HL-60 (cell line): Measurements from ENCODE around the gene AKAP13.
"Not testable (repeated sequence)": the region's sequence is repeated elsewhere in the genome, so short reads cannot be mapped to it uniquely, and the experiment has no call there.

ENCODE experiments used
- DNase-seq, 2 experiments: peaks; one replicate each; pipeline ENCODE4 v3.0.0-alpha.2; 2010 to 2020; ENCODE audit warnings: low read depth in 1 of 2, low spot score in 1 of 2
- H3K27ac ChIP-seq: fragments of 250-450 bp; sonication (Bioruptor Pico); replicated peaks from 2 replicates; pipeline ENCODE4 v1.5.1; 2020; ENCODE audit warnings: mild to moderate bottlenecking, moderate library complexity
- H3K27me3 ChIP-seq: fragments of 250-450 bp; sonication (Bioruptor Pico); 2 replicates; pipeline ENCODE4 v1.5.1; 2021; ENCODE audit warnings: mild to moderate bottlenecking, moderate library complexity; ENCODE audit not compliant: insufficient read depth, poor library complexity, severe bottlenecking
- H3K4me3 ChIP-seq: replicated peaks from 2 replicates; pipeline ENCODE4 v1.5.1; 2011; ENCODE audit warnings: mild to moderate bottlenecking, control low read depth, low read length; ENCODE audit not compliant: insufficient read depth
- CTCF ChIP-seq: IDR thresholded peaks from one replicate; pipeline ENCODE4 v1.5.1; 2011; ENCODE audit warnings: low read length, control low read depth, inconsistent platforms; ENCODE audit not compliant: insufficient read depth
- GABPA ChIP-seq: IDR thresholded peaks from 2 replicates; pipeline ENCODE4 v1.6.1; 2012; ENCODE audit warnings: low read depth
- POLR2AphosphoS5 ChIP-seq: IDR thresholded peaks from 2 replicates; pipeline ENCODE4 v1.6.1; 2012; ENCODE audit warnings: low read depth
- REST ChIP-seq: IDR thresholded peaks from 2 replicates; pipeline ENCODE4 v1.6.1; 2012; ENCODE audit warnings: low read depth; ENCODE audit not compliant: insufficient replicate concordance
- SPI1 ChIP-seq: IDR thresholded peaks from 2 replicates; pipeline ENCODE4 v1.6.1; 2012; ENCODE audit warnings: low read depth, mild to moderate bottlenecking, borderline replicate concordance

The AKAP13 gene

GRCh38 chr15:85480923-85481322, 100.5 kb downstream of the AKAP13 start:
- H3K27ac ChIP-seq: no peak overlapping the region
- TF ChIP-seq REST (no peak), POLR2AphosphoS5 (no peak), GABPA (no peak), SPI1 (no peak), CTCF (no peak)
- DNase-seq: no peak
- H3K27me3 ChIP-seq: no peaks in the 10 kb centered on the region
- H3K4me3 ChIP-seq: no peak overlapping the region

- H3K27me3 ChIP-seq, H3K4me3 ChIP-seq, H3K27ac ChIP-seq: not testable (repeated sequence)
- peak in 1 of 2 experiments; percentile 19 for DNase-seq
Measured at GRCh38 chr15:85481543-85481942, 101.1 kb downstream of the AKAP13 start.

- DNase-seq: peak in 1 of 2 experiments; percentile 55
- peak; percentile 26; the same call in 1 of the 2 replicates for TF ChIP-seq SPI1
- TF ChIP-seq GABPA: no peak
- Histone ChIP-seq H3K27ac (peak overlapping the region; percentile 29; the same call in 1 of the 2 replicates), H3K27me3 (no peaks in the 10 kb centered on the region), H3K4me3 (no peak overlapping the region)
Measured at GRCh38 chr15:85482894-85483293, 102.5 kb downstream of the AKAP13 start.

- not testable (repeated sequence) for H3K27ac ChIP-seq, DNase-seq, H3K27me3 ChIP-seq, H3K4me3 ChIP-seq
Measured at GRCh38 chr15:85483955-85484354, 103.6 kb downstream of the AKAP13 start.

- H3K27ac ChIP-seq, H3K27me3 ChIP-seq, H3K4me3 ChIP-seq, DNase-seq: not testable (repeated sequence)
Measured at GRCh38 chr15:85484923-85485322, 104.5 kb downstream of the AKAP13 start.

GRCh38 chr15:85485956-85486567, 105.7 kb downstream of the AKAP13 start:
- Histone ChIP-seq H3K27ac (no peak overlapping the region), H3K27me3 (no peaks in the 10 kb centered on the region), H3K4me3 (no peak overlapping the region)
- DNase-seq: peak; percentile 52 to 61
- TF ChIP-seq REST (no peak), SPI1 (peak; percentile 35; the same call in 1 of the 2 replicates), GABPA (no peak), CTCF (peak; percentile 56), POLR2AphosphoS5 (no peak)

- H3K4me3 ChIP-seq, H3K27me3 ChIP-seq, H3K27ac ChIP-seq, DNase-seq: not testable (repeated sequence)
Measured at GRCh38 chr15:85487796-85488195, 107.4 kb downstream of the AKAP13 start.
